Measurements from ENCODE around the gene MTCL1.

Gene MTCL1

DNA sequence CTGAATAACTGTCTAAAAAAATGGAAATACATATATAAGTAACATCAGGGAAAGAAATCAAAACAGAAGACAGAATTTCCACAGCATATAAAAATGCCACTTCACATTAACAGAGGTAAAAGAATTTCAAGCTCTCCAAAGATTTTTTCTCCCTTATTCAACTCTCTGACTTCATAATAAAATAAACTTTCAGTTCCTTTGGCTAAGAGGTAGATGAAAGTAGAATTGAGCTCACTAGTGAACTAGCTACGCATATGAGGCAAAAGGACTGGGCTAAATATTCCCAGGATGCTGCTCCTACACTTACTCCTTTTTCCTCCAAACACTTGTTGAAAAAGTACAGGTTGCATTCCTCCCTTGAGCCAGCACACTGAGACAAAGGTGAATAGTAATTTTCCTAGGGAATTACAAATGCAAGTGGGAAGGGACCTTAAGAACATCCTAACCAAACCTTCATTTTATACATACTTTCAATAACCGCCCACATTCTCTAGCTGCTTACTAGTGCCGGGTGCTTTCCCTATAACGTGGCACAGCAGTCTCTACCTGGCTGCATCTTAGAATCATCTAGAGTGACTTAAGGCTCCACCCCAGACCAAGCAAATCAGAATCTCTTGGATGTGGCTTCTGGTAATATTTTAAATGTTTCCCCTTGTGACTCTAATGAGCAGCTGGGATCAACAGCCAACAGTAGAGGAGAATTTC lies 136.6 kb downstream of the MTCL1 start:
- Histone ChIP-seq H2BK5ac (ENCODE audit: low read length) (no peak overlapping the region), H3K4me1 (ENCODE audit: control insufficient read depth in 2 of 2, insufficient read depth in 1 of 2, low read depth in 1 of 2, low read length in 2 of 2) (no peaks in the 10 kb centered on the region), H2AFZ (ENCODE audit: low read length) (no peak overlapping the region), H2BK12ac (ENCODE audit: low read length) (no peak overlapping the region), H3K14ac (ENCODE audit: low read length) (no peak overlapping the region), H3K27me3 (ENCODE audit: control insufficient read depth in 3 of 3, insufficient read depth in 3 of 3, low read depth in 1 of 3, low read length in 3 of 3) (no peaks in the 10 kb centered on the region), H3K18ac (ENCODE audit: low read length) (no peak overlapping the region), H4K8ac (ENCODE audit: low read depth, low read length) (no peak overlapping the region), H2AK5ac (ENCODE audit: low read depth, low read length) (no peak overlapping the region), H3K4ac (ENCODE audit: low read length) (no peak overlapping the region), H3K36me3 (replicated peaks in 1 of 2; ENCODE audit: control insufficient read depth in 2 of 2, insufficient read depth in 2 of 2, low read length in 2 of 2) (no peaks in the 10 kb centered on the region), H3K4me2 (ENCODE audit: insufficient read depth, low read length, poor library complexity, severe bottlenecking) (no peak overlapping the region), H3K9me3 (replicated peaks in 1 of 2; ENCODE audit: control insufficient read depth in 2 of 2, insufficient read depth in 1 of 2, low read depth in 1 of 2, low read length in 2 of 2) (no peaks in the 10 kb centered on the region), H2BK15ac (ENCODE audit: low read length) (no peak overlapping the region), H3K23ac (ENCODE audit: low read depth, low read length, poor library complexity) (no peak overlapping the region), H3K79me1 (ENCODE audit: low read depth, low read length) (no peaks in the 10 kb centered on the region), H3K9ac (ENCODE audit: low read depth, low read length, poor library complexity) (no peak overlapping the region), H3K27ac (replicated peaks; ENCODE audit: low read length) (no peak overlapping the region), H2BK120ac (ENCODE audit: low read depth, low read length) (no peak overlapping the region), H3K4me3 (ENCODE audit: low read length in 2 of 2) (no peak overlapping the region), H4K91ac (ENCODE audit: low read depth, low read length, poor library complexity) (no peak overlapping the region)
- WGBS, 2 donors (ENCODE audit: extremely low coverage in 2 of 2, insufficient read length in 2 of 2, insufficient replicate concordance in 1 of 2), result no CpG with 5 or more reads among the region's 4 CpGs
- no peak for DNase-seq (ENCODE audit: low spot score)

DNA sequence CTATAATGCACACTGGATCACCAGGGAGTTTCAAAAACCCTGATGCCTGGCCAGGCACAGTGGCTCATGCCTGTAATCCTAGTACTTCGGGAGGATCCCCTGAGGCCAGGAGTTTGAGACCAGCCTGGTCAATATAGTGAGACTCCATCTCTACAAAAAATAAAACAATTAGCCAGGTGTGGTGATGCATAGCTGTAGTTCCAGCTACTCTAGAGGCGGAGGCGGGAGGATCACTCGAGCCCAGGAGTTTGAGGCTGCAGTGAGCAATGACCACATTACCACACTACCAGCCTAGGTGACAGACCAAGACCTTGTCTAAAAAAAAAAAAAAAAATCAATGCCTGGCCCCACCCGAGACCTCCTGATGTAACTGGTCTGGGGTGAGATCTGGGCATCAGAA lies 137.2 kb downstream of the MTCL1 start:
- Histone ChIP-seq H2BK12ac (ENCODE audit: low read length) (no peak overlapping the region), H2BK120ac (ENCODE audit: low read depth, low read length) (no peak overlapping the region), H3K9me3 (replicated peaks in 1 of 2; ENCODE audit: control insufficient read depth in 2 of 2, insufficient read depth in 1 of 2, low read depth in 1 of 2, low read length in 2 of 2) (no peaks in the 10 kb centered on the region), H3K9ac (ENCODE audit: low read depth, low read length, poor library complexity) (no peak overlapping the region), H3K36me3 (replicated peaks in 1 of 2; ENCODE audit: control insufficient read depth in 2 of 2, insufficient read depth in 2 of 2, low read length in 2 of 2) (no peaks in the 10 kb centered on the region), H3K79me1 (ENCODE audit: low read depth, low read length) (no peaks in the 10 kb centered on the region), H2BK15ac (ENCODE audit: low read length) (no peak overlapping the region), H4K8ac (ENCODE audit: low read depth, low read length) (no peak overlapping the region), H3K23ac (ENCODE audit: low read depth, low read length, poor library complexity) (no peak overlapping the region), H3K4me2 (ENCODE audit: insufficient read depth, low read length, poor library complexity, severe bottlenecking) (no peak overlapping the region), H2AK5ac (ENCODE audit: low read depth, low read length) (no peak overlapping the region), H2BK5ac (ENCODE audit: low read length) (no peak overlapping the region), H3K4ac (ENCODE audit: low read length) (no peak overlapping the region), H3K4me3 (ENCODE audit: low read length in 2 of 2) (no peak overlapping the region), H4K91ac (ENCODE audit: low read depth, low read length, poor library complexity) (no peak overlapping the region), H2AFZ (ENCODE audit: low read length) (no peak overlapping the region), H3K27ac (replicated peaks; ENCODE audit: low read length) (no peak overlapping the region), H3K14ac (ENCODE audit: low read length) (no peak overlapping the region), H3K27me3 (ENCODE audit: control insufficient read depth in 3 of 3, insufficient read depth in 3 of 3, low read depth in 1 of 3, low read length in 3 of 3) (no peaks in the 10 kb centered on the region), H3K18ac (ENCODE audit: low read length) (no peak overlapping the region), H3K4me1 (ENCODE audit: control insufficient read depth in 2 of 2, insufficient read depth in 1 of 2, low read depth in 1 of 2, low read length in 2 of 2) (no peaks in the 10 kb centered on the region)
- no peak for DNase-seq (ENCODE audit: low spot score)
- no CpG with 5 or more reads among the region's 5 CpGs for WGBS, 2 donors (ENCODE audit: extremely low coverage in 2 of 2, insufficient read length in 2 of 2, insufficient replicate concordance in 1 of 2)

DNA sequence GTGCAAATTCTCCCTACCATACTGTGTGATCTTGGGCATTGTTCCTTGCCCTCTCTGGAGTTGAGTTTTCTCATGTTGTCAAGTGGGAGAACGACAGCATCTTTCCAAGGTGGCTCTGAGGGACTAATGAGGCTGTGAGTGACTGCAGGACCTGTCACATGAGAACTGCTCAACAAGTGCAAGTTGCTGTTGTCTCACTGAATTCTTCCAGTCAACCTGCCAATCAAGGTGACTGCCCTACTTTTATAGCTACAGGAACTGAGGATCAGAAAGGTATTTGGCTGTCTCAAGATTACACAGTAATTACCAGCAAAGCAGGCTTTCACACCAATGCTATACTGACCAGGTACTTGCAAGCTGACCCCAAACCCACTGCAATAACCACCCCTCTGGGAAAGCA lies 137.6 kb downstream of the MTCL1 start:
- H3K23ac ChIP-seq (ENCODE audit: low read depth, low read length, poor library complexity), result no peak overlapping the region
- H3K27ac ChIP-seq (replicated peaks; ENCODE audit: low read length), result no peak overlapping the region
- no peak overlapping the region for H2BK15ac ChIP-seq (ENCODE audit: low read length)
- no CpG with 5 or more reads among the region's 1 CpG for WGBS, 2 donors (ENCODE audit: extremely low coverage in 2 of 2, insufficient read length in 2 of 2, insufficient replicate concordance in 1 of 2)
- no peak overlapping the region for H3K9ac ChIP-seq (ENCODE audit: low read depth, low read length, poor library complexity)
- no peak overlapping the region for H3K4me3 ChIP-seq (ENCODE audit: low read length in 2 of 2)
- no peak overlapping the region for H2AK5ac ChIP-seq (ENCODE audit: low read depth, low read length)
- no peak overlapping the region for H3K4me2 ChIP-seq (ENCODE audit: insufficient read depth, low read length, poor library complexity, severe bottlenecking)
- no peak overlapping the region for H2BK5ac ChIP-seq (ENCODE audit: low read length)
- no peak overlapping the region for H3K18ac ChIP-seq (ENCODE audit: low read length)
- no peak overlapping the region for H2AFZ ChIP-seq (ENCODE audit: low read length)
- no peaks in the 10 kb centered on the region for H3K36me3 ChIP-seq (replicated peaks in 1 of 2; ENCODE audit: control insufficient read depth in 2 of 2, insufficient read depth in 2 of 2, low read length in 2 of 2)
- no peak overlapping the region for H3K14ac ChIP-seq (ENCODE audit: low read length)
- H4K91ac ChIP-seq (ENCODE audit: low read depth, low read length, poor library complexity), result no peak overlapping the region
- no peaks in the 10 kb centered on the region for H3K9me3 ChIP-seq (replicated peaks in 1 of 2; ENCODE audit: control insufficient read depth in 2 of 2, insufficient read depth in 1 of 2, low read depth in 1 of 2, low read length in 2 of 2)
- no peak overlapping the region for H4K8ac ChIP-seq (ENCODE audit: low read depth, low read length)
- H3K4ac ChIP-seq (ENCODE audit: low read length), result no peak overlapping the region
- H2BK120ac ChIP-seq (ENCODE audit: low read depth, low read length), result no peak overlapping the region
- no peaks in the 10 kb centered on the region for H3K4me1 ChIP-seq (ENCODE audit: control insufficient read depth in 2 of 2, insufficient read depth in 1 of 2, low read depth in 1 of 2, low read length in 2 of 2)
- H3K27me3 ChIP-seq (ENCODE audit: control insufficient read depth in 3 of 3, insufficient read depth in 3 of 3, low read depth in 1 of 3, low read length in 3 of 3), result no peaks in the 10 kb centered on the region
- no peak for DNase-seq (ENCODE audit: low spot score)
- H2BK12ac ChIP-seq (ENCODE audit: low read length), result no peak overlapping the region
- H3K79me1 ChIP-seq (ENCODE audit: low read depth, low read length), result no peaks in the 10 kb centered on the region

DNA sequence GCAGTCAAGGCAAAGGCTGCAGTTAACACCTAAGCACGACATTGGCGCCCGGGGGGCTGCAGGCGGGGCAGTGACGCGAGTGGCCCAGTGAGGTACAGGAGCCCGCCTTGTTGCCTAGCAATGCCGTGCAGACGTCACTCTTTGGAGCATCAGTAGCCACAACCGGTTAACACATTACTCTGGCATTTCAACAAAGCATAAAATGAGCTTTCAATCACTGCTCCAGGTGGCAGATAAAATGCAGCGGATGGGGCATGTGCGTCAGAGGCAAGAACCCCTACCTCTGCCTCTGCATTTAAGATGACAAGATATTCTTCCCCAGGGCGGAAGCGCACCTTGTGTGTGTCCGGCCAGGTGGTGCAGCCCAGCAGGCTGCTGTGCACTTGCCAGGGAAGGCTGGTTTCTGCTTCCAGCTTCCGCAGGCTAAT lies 139.4 kb downstream of the MTCL1 start:
- no peak overlapping the region for H2BK12ac ChIP-seq (ENCODE audit: low read length)
- H3K18ac ChIP-seq (ENCODE audit: low read length), result peak overlapping the region; percentile 25
- H3K9ac ChIP-seq (ENCODE audit: low read depth, low read length, poor library complexity), result no peak overlapping the region
- no peak overlapping the region for H2BK15ac ChIP-seq (ENCODE audit: low read length)
- H3K4me3 ChIP-seq (ENCODE audit: low read length in 2 of 2), result peak overlapping the region in 1 of 2 donors; percentile 16
- no peak overlapping the region for H3K4me2 ChIP-seq (ENCODE audit: insufficient read depth, low read length, poor library complexity, severe bottlenecking)
- H3K4ac ChIP-seq (ENCODE audit: low read length), result no peak overlapping the region
- no peak overlapping the region for H2BK120ac ChIP-seq (ENCODE audit: low read depth, low read length)
- no peaks in the 10 kb centered on the region for H3K9me3 ChIP-seq (replicated peaks in 1 of 2; ENCODE audit: control insufficient read depth in 2 of 2, insufficient read depth in 1 of 2, low read depth in 1 of 2, low read length in 2 of 2)
- H2AK5ac ChIP-seq (ENCODE audit: low read depth, low read length), result no peak overlapping the region
- no peak overlapping the region for H3K14ac ChIP-seq (ENCODE audit: low read length)
- no peak overlapping the region for H3K27ac ChIP-seq (replicated peaks; ENCODE audit: low read length)
- no CpG with 5 or more reads among the region's 16 CpGs for WGBS, 2 donors (ENCODE audit: extremely low coverage in 2 of 2, insufficient read length in 2 of 2, insufficient replicate concordance in 1 of 2)
- no peaks in the 10 kb centered on the region for H3K4me1 ChIP-seq (ENCODE audit: control insufficient read depth in 2 of 2, insufficient read depth in 1 of 2, low read depth in 1 of 2, low read length in 2 of 2)
- H3K36me3 ChIP-seq (replicated peaks in 1 of 2; ENCODE audit: control insufficient read depth in 2 of 2, insufficient read depth in 2 of 2, low read length in 2 of 2), result no peaks in the 10 kb centered on the region
- DNase-seq (ENCODE audit: low spot score), result no peak
- no peaks in the 10 kb centered on the region for H3K79me1 ChIP-seq (ENCODE audit: low read depth, low read length)
- H3K23ac ChIP-seq (ENCODE audit: low read depth, low read length, poor library complexity), result no peak overlapping the region
- H3K27me3 ChIP-seq (ENCODE audit: control insufficient read depth in 3 of 3, insufficient read depth in 3 of 3, low read depth in 1 of 3, low read length in 3 of 3), result no peaks in the 10 kb centered on the region
- no peak overlapping the region for H2BK5ac ChIP-seq (ENCODE audit: low read length)
- H4K91ac ChIP-seq (ENCODE audit: low read depth, low read length, poor library complexity), result no peak overlapping the region
- H4K8ac ChIP-seq (ENCODE audit: low read depth, low read length), result no peak overlapping the region
- H2AFZ ChIP-seq (ENCODE audit: low read length), result peak overlapping the region; percentile 18

Measured in neuronal stem cell (in vitro differentiated cells).